ENCODE measurements around the gene DACH1.
"Not testable (repeated sequence)": the region's sequence is repeated elsewhere in the genome, so short reads cannot be mapped to it uniquely, and the experiment has no call there.

Gene DACH1

DNA sequence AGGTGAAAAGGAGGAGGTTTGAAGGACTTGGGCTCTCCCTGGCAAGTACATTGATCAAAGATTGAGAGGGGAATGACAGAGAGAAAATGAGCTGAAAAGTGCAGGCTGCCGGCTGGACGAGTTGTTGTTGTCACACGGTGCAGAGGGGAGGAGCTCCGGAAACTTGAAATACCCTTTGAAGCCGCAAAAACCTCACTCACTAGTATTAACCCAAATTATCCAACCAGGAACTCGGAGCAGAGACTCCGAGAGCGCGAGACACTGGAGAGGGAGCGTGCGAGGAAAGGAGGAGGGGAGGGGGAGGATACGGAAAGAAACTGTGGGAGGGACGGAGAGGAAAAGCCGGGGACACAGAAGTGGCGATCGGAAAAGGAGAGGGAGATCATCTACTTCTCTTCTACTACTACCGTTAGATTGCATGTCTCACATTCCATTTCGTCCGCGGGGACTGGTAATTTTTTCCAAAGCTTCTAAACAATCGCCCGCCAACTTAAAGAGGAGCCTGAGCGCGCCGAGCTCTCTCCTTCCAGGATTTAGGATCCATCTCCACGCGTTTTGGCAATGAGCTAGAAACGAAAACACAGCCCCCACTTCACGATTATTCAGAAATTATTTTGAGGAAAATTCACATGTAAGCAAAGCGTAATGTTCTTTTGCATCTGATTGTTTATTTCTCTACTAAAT lies at the start of gene DACH1:
Gene DACH1, minus strand, starts transcription at position 74 of the 684 bp plus-strand sequence.
- peak; percentile 46 for DNase-seq

DNA sequence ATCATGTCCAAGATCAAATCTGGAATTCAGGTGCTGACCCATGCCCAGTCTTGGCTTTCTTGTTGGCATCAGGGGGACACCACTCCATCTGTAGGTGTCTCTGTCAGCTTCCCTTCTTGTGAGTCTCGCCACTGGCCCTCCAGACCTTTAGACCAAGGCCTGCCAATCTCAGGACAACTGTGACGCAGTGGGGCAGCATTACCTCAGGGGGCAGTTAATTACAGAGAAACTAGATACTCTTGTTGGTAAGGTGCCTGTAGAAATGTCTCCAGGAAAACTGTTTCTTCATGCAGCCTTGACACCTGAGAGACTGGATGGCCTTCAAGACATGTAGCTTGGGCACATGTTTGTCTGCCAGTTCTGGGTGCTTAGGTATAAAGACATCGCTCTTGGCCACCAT lies 46.7 kb upstream of the DACH1 start:
- DNase-seq = no peak

GRCh38 chr13:71912524-71912923 lies 45.5 kb upstream of the DACH1 start:
- peak; percentile 1 for DNase-seq

DNA sequence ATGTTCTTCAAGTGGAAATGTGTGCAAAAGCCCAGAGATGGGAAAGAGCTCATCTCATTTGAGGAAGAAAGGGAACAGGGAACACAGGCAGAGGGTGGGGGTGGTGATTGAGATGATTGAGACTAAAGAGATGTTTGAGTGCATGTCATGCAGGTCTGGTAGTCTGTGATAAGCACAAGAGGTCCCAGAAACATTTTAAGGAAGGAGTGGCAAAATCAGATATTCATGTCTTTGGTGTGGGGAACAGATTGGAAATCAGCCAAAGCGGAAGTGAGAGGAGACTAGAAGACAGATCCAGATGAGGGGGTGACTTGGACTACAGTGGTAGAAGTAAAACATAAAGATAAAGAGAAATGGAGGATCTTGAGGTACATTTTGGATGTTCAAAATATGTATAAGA lies 39.4 kb upstream of the DACH1 start:
- no peak for DNase-seq

DNA sequence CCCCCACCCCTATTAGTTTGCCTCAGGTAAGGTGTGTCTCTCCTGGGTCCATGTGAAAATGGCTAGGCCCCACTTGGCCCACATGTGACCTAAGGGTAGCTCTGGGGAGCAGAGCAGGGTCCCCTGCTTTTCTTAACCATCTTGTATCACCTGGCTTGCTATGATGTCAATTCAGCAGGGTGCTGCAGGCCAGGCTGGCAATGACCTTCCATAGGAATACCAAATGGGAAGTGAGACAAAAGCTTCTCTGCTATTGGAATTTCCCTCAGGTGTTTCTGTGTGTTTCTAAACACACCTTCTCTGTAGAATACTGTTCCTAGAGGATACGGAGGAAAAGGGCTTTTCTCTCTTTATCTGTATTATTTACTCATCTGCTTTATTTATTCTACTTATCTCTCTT lies 35.7 kb upstream of the DACH1 start:
- no peak for DNase-seq

DNA sequence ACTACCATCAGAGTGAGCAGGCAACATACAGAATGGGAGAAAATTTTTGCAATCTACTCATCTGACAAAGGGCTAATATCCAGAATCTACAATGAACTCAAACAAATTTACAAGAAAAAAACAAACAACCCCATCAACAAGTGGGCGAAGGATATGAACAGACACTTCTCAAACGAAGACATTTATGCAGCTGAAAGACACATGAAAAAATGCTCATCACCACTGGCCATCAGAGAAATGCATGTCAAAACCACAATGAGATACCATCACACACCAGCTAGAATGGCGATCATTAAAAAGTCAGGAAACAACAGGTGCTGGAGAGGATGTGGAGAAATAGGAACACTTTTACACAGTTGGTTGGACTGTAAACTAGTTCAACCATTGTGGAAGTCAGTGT lies 26.5 kb upstream of the DACH1 start:
- not testable (repeated sequence) for DNase-seq

- no peak for DNase-seq
Measured at GRCh38 chr13:71886880-71887279, 19.9 kb upstream of the DACH1 start.

GRCh38 chr13:71882120-71882519 lies 15.1 kb upstream of the DACH1 start:
- DNase-seq = no peak

- DNase-seq = no peak
Measured at GRCh38 chr13:71880753-71881541, 13.9 kb upstream of the DACH1 start.

GRCh38 chr13:71879808-71880344 lies 12.9 kb upstream of the DACH1 start:
- DNase-seq = no peak

- peak; percentile 54 for DNase-seq
Measured at GRCh38 chr13:71879129-71879535, 12.1 kb upstream of the DACH1 start.

- DNase-seq = no peak
Measured at GRCh38 chr13:71877256-71877653, 10.3 kb upstream of the DACH1 start.

DNA sequence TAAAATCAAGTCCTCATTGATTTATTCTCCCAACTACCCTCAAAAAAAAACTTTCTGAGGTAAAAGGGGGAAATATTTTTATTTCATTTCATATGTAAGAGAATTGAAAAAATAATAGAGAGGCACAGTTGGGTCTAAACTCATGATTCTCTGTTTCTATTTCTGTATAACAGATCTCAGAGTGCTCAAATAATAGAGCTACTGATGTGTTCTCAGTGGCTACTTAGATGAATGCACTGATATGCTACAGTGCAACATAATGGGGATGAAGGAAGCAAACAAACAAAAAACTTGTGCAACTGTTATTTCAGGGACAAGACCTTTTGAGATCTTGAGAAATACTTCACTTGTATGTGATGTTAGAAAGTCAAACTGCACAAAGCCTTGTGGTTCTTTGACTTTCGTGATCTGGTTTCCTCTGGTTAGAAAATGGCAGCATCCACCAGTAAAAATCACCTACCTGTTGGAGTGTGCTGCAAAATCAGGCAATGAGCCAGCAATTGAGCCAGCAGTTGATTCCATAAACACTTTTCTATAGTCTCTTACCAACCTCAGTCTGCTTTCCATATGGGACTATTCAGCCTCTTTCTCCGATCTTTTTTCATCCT lies 9.7 kb upstream of the DACH1 start:
- DNase-seq = no peak

- DNase-seq = no peak
Measured at GRCh38 chr13:71875823-71876222, 8.8 kb upstream of the DACH1 start.

DNA sequence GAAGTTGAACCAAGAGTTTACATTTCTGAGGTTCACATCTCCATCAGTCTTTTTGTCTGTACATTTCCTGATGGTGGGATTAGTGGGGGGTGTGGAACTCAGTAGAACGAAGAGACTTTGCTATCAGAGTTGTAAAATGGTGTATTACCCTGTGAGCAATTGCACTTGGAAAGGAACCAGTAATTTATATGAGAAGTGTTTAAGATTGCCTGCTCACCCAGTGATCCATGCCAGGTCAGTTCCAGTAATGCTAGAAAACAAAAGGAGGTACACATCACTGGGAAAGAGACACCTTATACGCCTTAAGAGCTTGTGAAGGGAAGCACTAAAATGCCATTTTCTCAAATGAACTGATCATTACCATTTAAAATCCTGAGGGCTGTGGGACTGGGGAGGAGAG lies 7.5 kb upstream of the DACH1 start:
- DNase-seq = peak; percentile 13

- DNase-seq = no peak
Measured at GRCh38 chr13:71873418-71874247, 6.6 kb upstream of the DACH1 start.

DNA sequence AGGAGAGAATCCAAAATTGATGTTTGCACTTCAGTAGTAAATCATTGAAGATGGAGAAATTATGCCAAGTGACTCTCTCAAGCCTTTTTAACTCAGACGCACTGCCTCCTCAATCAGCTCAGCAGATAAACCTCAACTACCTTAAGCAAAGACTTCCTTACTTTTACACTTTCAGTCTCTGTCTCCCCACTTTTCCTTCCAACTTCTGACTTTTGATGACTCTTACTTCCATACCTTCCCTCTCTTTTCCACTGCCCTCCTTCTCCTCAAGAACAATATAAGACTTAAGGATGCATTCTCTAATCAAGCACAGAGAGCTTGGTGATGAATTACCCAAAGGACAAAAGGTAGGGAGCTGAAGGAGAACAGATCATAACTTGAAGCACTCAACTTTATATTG lies 4.8 kb upstream of the DACH1 start:
- DNase-seq = no peak

- no peak for DNase-seq
Measured at GRCh38 chr13:71871176-71871754, 4.3 kb upstream of the DACH1 start.

DNA sequence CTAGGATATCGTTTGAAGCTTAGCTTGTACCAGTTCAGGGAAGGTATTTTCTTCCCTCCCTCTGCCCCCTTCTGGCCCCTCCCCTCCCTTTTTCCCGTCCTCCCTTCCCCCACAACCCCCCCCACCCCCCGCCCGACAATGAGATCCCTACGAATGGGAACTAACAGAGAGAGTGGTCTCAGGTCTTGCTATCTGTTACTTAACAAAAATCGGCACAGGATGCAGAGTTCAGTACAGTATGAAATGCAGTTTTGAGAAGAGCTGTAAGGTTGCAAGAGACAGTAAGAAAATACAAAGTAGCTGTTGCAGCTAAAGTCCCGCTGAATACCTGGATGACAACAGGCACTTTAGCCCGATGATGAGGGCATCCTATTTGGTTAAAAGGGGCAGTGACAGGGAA lies 3.1 kb upstream of the DACH1 start:
- no peak for DNase-seq

- no peak for DNase-seq
Measured at GRCh38 chr13:71869274-71869673, 2.3 kb upstream of the DACH1 start.

- DNase-seq = peak; percentile 33
Measured at GRCh38 chr13:71866335-71867130, 471 bp downstream of the DACH1 start.
